ENCODE results near the gene LTN1. TPM values are rescaled to one million over a fixed set of nuclear protein-coding genes. Genes with fewer than 3 reads are reported as not detected.
A peak's percentile ranks its signal among the peaks of the same experiment; 100 is the strongest.

LTN1 gene
- total and polyA plus RNA-seq, 2 of the 13 experiments (the other 11 are each of a cell fraction or from before 2014, with no cell fraction given) = 6.7 to 24.6 TPM

DNA sequence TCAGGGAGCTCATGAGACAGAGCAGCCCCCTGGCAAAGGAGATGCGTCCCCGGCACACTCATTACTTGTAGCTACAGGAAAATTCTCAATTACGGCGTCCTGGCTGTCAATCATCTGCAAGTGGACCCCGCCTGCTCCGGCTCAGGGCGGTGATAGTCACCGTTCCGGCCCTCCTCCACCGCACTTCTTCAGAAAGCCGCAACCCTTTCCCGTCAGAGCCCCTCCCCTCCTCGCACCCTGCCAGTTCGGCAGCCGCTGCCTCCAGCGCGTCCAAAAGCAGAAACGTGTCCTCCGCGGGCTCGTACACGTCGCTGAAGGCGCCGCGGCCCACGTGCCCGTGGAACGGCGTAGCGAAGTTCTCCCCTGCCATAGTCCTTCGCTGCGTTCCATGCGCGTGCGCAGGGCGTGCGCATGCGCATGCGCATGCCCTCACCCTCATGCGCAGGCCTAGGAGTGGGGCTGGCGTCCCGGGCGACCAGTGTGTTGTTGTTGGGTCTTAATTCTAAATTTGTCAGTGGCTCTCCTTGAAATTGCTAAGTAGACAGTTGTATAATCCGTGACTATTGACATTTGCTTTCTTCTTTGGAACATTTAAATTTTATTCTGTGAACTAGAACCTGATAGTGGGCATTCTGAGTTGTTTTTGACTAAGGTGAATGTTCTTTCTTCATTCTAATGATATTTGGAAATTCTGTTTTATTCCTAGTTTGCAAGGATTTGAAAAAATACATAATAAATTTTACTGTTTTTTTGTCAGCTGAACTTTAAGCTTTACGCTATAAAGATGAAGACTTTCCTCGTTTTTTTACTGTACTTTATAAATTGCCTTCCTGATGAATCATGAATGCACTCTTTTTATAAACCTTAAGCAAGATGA lies 107.5 kb downstream of the LTN1 start (continued):
- peak; percentile 79; the same call in 1 of the 2 replicates for TF ChIP-seq ZNF703 (CRISPR knock-in tag; IDR thresholded peaks at IDR 0.05; ENCODE audit: borderline replicate concordance)
- no peak for TF ChIP-seq ZNF382 (CRISPR knock-in tag; IDR thresholded peaks at IDR 0.05; ENCODE audit: borderline replicate concordance)
- TF ChIP-seq SRSF1 (optimal IDR thresholded peaks at IDR 0.05; ENCODE audit: low read depth, low read length) = peak; percentile 90
- peak; percentile 97 for TF ChIP-seq ZNF589 (CRISPR knock-in tag; conservative IDR thresholded peaks at IDR 0.05)
- TF ChIP-seq SP4 (CRISPR knock-in tag; IDR thresholded peaks at IDR 0.05) = peak; percentile 92
- peak; percentile 75 for TF ChIP-seq ZNF12 (CRISPR knock-in tag; IDR thresholded peaks at IDR 0.05)
- TF ChIP-seq ZNF570 (CRISPR knock-in tag; IDR thresholded peaks at IDR 0.05; ENCODE audit: borderline replicate concordance) = peak; percentile 97
- TF ChIP-seq HNRNPH1 (optimal IDR thresholded peaks at IDR 0.05; ENCODE audit: low read depth, low read length) = no peak
- TF ChIP-seq, protein P1, sequence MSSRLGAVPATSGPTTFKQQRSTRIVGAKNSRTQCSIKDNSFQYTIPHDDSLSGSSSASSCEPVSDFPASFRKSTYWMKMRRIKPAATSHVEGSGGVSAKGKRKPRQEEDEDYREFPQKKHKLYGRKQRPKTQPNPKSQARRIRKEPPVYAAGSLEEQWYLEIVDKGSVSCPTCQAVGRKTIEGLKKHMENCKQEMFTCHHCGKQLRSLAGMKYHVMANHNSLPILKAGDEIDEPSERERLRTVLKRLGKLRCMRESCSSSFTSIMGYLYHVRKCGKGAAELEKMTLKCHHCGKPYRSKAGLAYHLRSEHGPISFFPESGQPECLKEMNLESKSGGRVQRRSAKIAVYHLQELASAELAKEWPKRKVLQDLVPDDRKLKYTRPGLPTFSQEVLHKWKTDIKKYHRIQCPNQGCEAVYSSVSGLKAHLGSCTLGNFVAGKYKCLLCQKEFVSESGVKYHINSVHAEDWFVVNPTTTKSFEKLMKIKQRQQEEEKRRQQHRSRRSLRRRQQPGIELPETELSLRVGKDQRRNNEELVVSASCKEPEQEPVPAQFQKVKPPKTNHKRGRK (CRISPR knock-in tag; IDR thresholded peaks at IDR 0.05) = no peak
- TF ChIP-seq, protein P2, sequence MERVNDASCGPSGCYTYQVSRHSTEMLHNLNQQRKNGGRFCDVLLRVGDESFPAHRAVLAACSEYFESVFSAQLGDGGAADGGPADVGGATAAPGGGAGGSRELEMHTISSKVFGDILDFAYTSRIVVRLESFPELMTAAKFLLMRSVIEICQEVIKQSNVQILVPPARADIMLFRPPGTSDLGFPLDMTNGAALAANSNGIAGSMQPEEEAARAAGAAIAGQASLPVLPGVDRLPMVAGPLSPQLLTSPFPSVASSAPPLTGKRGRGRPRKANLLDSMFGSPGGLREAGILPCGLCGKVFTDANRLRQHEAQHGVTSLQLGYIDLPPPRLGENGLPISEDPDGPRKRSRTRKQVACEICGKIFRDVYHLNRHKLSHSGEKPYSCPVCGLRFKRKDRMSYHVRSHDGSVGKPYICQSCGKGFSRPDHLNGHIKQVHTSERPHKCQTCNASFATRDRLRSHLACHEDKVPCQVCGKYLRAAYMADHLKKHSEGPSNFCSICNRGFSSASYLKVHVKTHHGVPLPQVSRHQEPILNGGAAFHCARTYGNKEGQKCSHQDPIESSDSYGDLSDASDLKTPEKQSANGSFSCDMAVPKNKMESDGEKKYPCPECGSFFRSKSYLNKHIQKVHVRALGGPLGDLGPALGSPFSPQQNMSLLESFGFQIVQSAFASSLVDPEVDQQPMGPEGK (CRISPR knock-in tag; IDR thresholded peaks at IDR 0.05) = peak; percentile 60
- TF ChIP-seq, protein P3, sequence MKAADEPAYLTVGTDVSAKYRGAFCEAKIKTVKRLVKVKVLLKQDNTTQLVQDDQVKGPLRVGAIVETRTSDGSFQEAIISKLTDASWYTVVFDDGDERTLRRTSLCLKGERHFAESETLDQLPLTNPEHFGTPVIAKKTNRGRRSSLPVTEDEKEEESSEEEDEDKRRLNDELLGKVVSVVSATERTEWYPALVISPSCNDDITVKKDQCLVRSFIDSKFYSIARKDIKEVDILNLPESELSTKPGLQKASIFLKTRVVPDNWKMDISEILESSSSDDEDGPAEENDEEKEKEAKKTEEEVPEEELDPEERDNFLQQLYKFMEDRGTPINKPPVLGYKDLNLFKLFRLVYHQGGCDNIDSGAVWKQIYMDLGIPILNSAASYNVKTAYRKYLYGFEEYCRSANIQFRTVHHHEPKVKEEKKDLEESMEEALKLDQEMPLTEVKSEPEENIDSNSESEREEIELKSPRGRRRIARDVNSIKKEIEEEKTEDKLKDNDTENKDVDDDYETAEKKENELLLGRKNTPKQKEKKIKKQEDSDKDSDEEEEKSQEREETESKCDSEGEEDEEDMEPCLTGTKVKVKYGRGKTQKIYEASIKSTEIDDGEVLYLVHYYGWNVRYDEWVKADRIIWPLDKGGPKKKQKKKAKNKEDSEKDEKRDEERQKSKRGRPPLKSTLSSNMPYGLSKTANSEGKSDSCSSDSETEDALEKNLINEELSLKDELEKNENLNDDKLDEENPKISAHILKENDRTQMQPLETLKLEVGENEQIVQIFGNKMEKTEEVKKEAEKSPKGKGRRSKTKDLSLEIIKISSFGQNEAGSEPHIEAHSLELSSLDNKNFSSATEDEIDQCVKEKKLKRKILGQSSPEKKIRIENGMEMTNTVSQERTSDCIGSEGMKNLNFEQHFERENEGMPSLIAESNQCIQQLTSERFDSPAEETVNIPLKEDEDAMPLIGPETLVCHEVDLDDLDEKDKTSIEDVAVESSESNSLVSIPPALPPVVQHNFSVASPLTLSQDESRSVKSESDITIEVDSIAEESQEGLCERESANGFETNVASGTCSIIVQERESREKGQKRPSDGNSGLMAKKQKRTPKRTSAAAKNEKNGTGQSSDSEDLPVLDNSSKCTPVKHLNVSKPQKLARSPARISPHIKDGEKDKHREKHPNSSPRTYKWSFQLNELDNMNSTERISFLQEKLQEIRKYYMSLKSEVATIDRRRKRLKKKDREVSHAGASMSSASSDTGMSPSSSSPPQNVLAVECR (CRISPR knock-in tag; IDR thresholded peaks at IDR 0.05; ENCODE audit: borderline replicate concordance) = peak; percentile 94
- peak; percentile 31; the same call in 1 of the 2 replicates for TF ChIP-seq MAFF (IDR thresholded peaks at IDR 0.05; ENCODE audit: low read depth, low read length)
- TF ChIP-seq FOXK2 (IDR thresholded peaks at IDR 0.05) = no peak

Data from HepG2 (cell line).